SK-N-SH (cell line): ENCODE measurements around the gene PLCXD1.
A peak's percentile ranks its signal among the peaks of the same experiment; 100 is the strongest.

ENCODE experiments used
- CHD2 ChIP-seq: fragments of 150-350 bp; IDR thresholded peaks from 2 replicates; pipeline ENCODE4 v1.6.1; 2018; ENCODE audit warnings: low read length; ENCODE audit not compliant: partially characterized antibody
- EP300 ChIP-seq, 2 experiments: IDR thresholded peaks; 2 replicates each; pipeline versions ENCODE4 v1.4.0 to v1.6.1; 2012; ENCODE audit warnings: borderline replicate concordance in 1 of 2, low read depth in 1 of 2, low read length in 1 of 2
- GATA2 ChIP-seq: sonication (generic); formaldehyde crosslinking; IDR thresholded peaks from 2 replicates; pipeline ENCODE4 v1.5.0; 2020; ENCODE audit warnings: mild to moderate bottlenecking, missing genetic modification reagents
- JUND ChIP-seq: IDR thresholded peaks from 2 replicates; pipeline ENCODE4 v1.4.0; 2012
- MAX ChIP-seq: IDR thresholded peaks from 2 replicates; pipeline ENCODE4 v1.4.0; 2012; ENCODE audit warnings: low read depth
- MEF2A ChIP-seq: IDR thresholded peaks from 2 replicates; pipeline ENCODE4 v1.4.0; 2012; ENCODE audit warnings: low read depth, borderline replicate concordance
- MXI1 ChIP-seq: IDR thresholded peaks from 2 replicates; pipeline ENCODE4 v1.6.1; 2012; ENCODE audit warnings: mild to moderate bottlenecking, low read depth, low read length, improper control_type of control experiment
- POLR2AphosphoS5 ChIP-seq: IDR thresholded peaks from 2 replicates; pipeline ENCODE4 v1.6.1; 2012; ENCODE audit warnings: low read depth, low read length
- RFX5 ChIP-seq: IDR thresholded peaks from 2 replicates; pipeline ENCODE4 v1.6.1; 2012; ENCODE audit warnings: mild to moderate bottlenecking, improper control_type of control experiment, low read length
- RXRA ChIP-seq: IDR thresholded peaks from 2 replicates; pipeline ENCODE4 v1.4.0; 2012; ENCODE audit warnings: low read depth, mild to moderate bottlenecking, borderline replicate concordance
- TAF1 ChIP-seq: IDR thresholded peaks from 2 replicates; pipeline ENCODE4 v1.6.1; 2012; ENCODE audit warnings: low read depth, mild to moderate bottlenecking, low read length, moderate library complexity, borderline replicate concordance
- YY1 ChIP-seq: IDR thresholded peaks from 2 replicates; pipeline ENCODE4 v1.4.0; 2012; ENCODE audit warnings: low read depth, mild to moderate bottlenecking
- TF ChIP-seq, protein P1 (sequence below): fragments of 200-600 bp; sonication (generic); IDR thresholded peaks from 2 replicates; pipeline ENCODE4 v1.6.1; 2017; ENCODE audit warnings: antibody characterized with exemption, mild to moderate bottlenecking, moderate library complexity
- TF ChIP-seq, protein P2 (sequence below): IDR thresholded peaks from 2 replicates; pipeline ENCODE4 v1.6.1; 2012; ENCODE audit warnings: mild to moderate bottlenecking, low read depth, low read length, moderate library complexity

GRCh38 chrX:318068-318738 is 37.0 kb downstream of the PLCXD1 start:
- TF ChIP-seq GATA2 (no peak), RXRA (no peak), MXI1 (no peak; the same call in 1 of the 2 replicates), RFX5 (peak; percentile 33; the same call in 1 of the 2 replicates), JUND (no peak), MEF2A (no peak), MAX (no peak), POLR2AphosphoS5 (peak; percentile 80), YY1 (no peak), TAF1 (peak; percentile 47; the same call in 1 of the 2 replicates), EP300 (IDR thresholded peaks at IDR 0.05; ENCODE audit: borderline replicate concordance in 1 of 2, low read depth in 1 of 2, low read length in 1 of 2) (no peak), CHD2 (peak; percentile 80)
- TF ChIP-seq, protein P1, sequence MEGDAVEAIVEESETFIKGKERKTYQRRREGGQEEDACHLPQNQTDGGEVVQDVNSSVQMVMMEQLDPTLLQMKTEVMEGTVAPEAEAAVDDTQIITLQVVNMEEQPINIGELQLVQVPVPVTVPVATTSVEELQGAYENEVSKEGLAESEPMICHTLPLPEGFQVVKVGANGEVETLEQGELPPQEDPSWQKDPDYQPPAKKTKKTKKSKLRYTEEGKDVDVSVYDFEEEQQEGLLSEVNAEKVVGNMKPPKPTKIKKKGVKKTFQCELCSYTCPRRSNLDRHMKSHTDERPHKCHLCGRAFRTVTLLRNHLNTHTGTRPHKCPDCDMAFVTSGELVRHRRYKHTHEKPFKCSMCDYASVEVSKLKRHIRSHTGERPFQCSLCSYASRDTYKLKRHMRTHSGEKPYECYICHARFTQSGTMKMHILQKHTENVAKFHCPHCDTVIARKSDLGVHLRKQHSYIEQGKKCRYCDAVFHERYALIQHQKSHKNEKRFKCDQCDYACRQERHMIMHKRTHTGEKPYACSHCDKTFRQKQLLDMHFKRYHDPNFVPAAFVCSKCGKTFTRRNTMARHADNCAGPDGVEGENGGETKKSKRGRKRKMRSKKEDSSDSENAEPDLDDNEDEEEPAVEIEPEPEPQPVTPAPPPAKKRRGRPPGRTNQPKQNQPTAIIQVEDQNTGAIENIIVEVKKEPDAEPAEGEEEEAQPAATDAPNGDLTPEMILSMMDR, result no peak
- TF ChIP-seq, protein P2, sequence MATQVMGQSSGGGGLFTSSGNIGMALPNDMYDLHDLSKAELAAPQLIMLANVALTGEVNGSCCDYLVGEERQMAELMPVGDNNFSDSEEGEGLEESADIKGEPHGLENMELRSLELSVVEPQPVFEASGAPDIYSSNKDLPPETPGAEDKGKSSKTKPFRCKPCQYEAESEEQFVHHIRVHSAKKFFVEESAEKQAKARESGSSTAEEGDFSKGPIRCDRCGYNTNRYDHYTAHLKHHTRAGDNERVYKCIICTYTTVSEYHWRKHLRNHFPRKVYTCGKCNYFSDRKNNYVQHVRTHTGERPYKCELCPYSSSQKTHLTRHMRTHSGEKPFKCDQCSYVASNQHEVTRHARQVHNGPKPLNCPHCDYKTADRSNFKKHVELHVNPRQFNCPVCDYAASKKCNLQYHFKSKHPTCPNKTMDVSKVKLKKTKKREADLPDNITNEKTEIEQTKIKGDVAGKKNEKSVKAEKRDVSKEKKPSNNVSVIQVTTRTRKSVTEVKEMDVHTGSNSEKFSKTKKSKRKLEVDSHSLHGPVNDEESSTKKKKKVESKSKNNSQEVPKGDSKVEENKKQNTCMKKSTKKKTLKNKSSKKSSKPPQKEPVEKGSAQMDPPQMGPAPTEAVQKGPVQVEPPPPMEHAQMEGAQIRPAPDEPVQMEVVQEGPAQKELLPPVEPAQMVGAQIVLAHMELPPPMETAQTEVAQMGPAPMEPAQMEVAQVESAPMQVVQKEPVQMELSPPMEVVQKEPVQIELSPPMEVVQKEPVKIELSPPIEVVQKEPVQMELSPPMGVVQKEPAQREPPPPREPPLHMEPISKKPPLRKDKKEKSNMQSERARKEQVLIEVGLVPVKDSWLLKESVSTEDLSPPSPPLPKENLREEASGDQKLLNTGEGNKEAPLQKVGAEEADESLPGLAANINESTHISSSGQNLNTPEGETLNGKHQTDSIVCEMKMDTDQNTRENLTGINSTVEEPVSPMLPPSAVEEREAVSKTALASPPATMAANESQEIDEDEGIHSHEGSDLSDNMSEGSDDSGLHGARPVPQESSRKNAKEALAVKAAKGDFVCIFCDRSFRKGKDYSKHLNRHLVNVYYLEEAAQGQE, result no peak
